MCF 10A (cell line): ENCODE measurements around the gene NEK1. TPM values are rescaled to one million over a fixed set of nuclear protein-coding genes. Genes with fewer than 3 reads are reported as not detected.
"Not testable (repeated sequence)": the region's sequence is repeated elsewhere in the genome, so short reads cannot be mapped to it uniquely, and the experiment has no call there.

Experiments
- BruUV-seq: library from RNA; stranded (reverse); fragments of 400-500 nt; replicated peaks from 2 replicates; lab custom pipeline; 2021; lab: Mats Ljungman, UMichigan
- CTCF ChIA-PET: fragments of 300-600 bp; sonication (Branson Sonifier 250); formaldehyde crosslinking; extraction: SDS; loops from one replicate; lab custom pipeline; 2021; ENCODE audit warnings: antibody characterized with exemption, inconsistent platforms; lab: Yijun Ruan, JAX
- POLR2A ChIA-PET: fragments of 300-600, 350-650 bp; sonication (Branson Sonifier 250); formaldehyde crosslinking; extraction: SDS; loops from one replicate; lab custom pipeline; 2020; ENCODE audit warnings: antibody characterized with exemption, inconsistent platforms; lab: Yijun Ruan, JAX
- DNase-seq: peaks from one replicate; pipeline ENCODE4 v3.0.0-alpha.2; 2018; ENCODE audit not compliant: unreplicated experiment
- H3K27ac Mint-ChIP-seq: one replicate; pipeline ENCODE4 v1.8.0; 2022; ENCODE audit warnings: mild to moderate bottlenecking, low read depth, mixed read lengths; ENCODE audit not compliant: unreplicated experiment
- H3K27me3 Mint-ChIP-seq: one replicate; pipeline ENCODE4 v1.8.0; 2022; ENCODE audit warnings: mixed read lengths; ENCODE audit not compliant: insufficient read depth, unreplicated experiment
- H3K36me3 Mint-ChIP-seq: one replicate; pipeline ENCODE4 v1.8.0; 2022; ENCODE audit warnings: mild to moderate bottlenecking, moderate library complexity, mixed read lengths; ENCODE audit not compliant: insufficient read depth, unreplicated experiment
- H3K4me1 Mint-ChIP-seq: one replicate; pipeline ENCODE4 v1.8.0; 2022; ENCODE audit warnings: mixed read lengths; ENCODE audit not compliant: insufficient read depth, unreplicated experiment
- H3K4me3 Mint-ChIP-seq: one replicate; pipeline ENCODE4 v1.8.0; 2022; ENCODE audit warnings: mild to moderate bottlenecking, moderate library complexity, mixed read lengths; ENCODE audit not compliant: unreplicated experiment
- H3K9me3 Mint-ChIP-seq: one replicate; pipeline ENCODE4 v1.8.0; 2022; ENCODE audit warnings: mixed read lengths; ENCODE audit not compliant: unreplicated experiment
- intact Hi-C: fragments of 100-400 bp; cut with micrococcal nuclease; formaldehyde crosslinking; loops from 2 replicates; pipeline ENCODE4 v1.14.1; 2022
- total RNA-seq: library from RNA; stranded (reverse); gene quantifications from 2 replicates; pipeline ENCODE4 v1.2.3, GENCODE V29; 2022
- TF ChIP-seq, protein P1 (sequence below): fragments of 200-600 bp; IDR thresholded peaks from one replicate; pipeline ENCODE4 v1.8.0; 2022; ENCODE audit warnings: antibody characterized with exemption, mild to moderate bottlenecking; ENCODE audit not compliant: unreplicated experiment

The NEK1 gene
- total RNA-seq, 1 experiment from 2014 or later, result 15.5 TPM

DNA sequence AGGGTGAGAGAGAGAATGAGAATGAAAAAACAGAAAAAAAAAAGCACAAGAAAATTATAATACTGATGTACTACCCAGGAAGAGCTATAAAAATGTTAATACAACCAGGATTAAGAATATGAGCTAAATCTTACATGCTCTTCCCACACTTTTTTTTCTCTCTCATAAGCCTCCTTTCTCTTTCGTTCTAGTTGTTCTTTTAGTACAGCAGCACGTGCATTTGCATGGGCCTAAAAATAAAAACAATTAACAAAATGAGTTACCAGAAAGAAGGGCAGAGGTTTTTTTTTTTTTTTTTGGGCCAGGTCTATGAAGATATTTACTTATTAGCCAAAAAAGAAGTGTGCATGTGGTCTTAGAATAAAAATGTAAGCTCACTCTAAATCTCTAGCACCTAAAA lies 105.5 kb downstream of the NEK1 start:
- BruUV-seq, result no TSS peak
- H3K36me3 Mint-ChIP-seq, result peaks cover 37% of the 10 kb centered on the region
- no peaks in the 10 kb centered on the region for H3K4me1 Mint-ChIP-seq
- H3K4me3 Mint-ChIP-seq, result no peak overlapping the region
- H3K9me3 Mint-ChIP-seq, result peaks cover 2% of the 10 kb centered on the region
- intact Hi-C loops, result no loop called here
- no peak for DNase-seq
- ChIA-PET POLR2A (no interaction called here), CTCF (interaction anchor here (0.6 to 1.8 kb wide), 2 partner anchors 14 to 42 kb away, joined by 4 to 6 read pairs; no protein-coding TSS in a partner anchor)
- H3K27ac Mint-ChIP-seq, result no peak overlapping the region
- H3K27me3 Mint-ChIP-seq, result no peaks in the 10 kb centered on the region
- TF ChIP-seq, protein P1, sequence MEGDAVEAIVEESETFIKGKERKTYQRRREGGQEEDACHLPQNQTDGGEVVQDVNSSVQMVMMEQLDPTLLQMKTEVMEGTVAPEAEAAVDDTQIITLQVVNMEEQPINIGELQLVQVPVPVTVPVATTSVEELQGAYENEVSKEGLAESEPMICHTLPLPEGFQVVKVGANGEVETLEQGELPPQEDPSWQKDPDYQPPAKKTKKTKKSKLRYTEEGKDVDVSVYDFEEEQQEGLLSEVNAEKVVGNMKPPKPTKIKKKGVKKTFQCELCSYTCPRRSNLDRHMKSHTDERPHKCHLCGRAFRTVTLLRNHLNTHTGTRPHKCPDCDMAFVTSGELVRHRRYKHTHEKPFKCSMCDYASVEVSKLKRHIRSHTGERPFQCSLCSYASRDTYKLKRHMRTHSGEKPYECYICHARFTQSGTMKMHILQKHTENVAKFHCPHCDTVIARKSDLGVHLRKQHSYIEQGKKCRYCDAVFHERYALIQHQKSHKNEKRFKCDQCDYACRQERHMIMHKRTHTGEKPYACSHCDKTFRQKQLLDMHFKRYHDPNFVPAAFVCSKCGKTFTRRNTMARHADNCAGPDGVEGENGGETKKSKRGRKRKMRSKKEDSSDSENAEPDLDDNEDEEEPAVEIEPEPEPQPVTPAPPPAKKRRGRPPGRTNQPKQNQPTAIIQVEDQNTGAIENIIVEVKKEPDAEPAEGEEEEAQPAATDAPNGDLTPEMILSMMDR, result no peak

DNA sequence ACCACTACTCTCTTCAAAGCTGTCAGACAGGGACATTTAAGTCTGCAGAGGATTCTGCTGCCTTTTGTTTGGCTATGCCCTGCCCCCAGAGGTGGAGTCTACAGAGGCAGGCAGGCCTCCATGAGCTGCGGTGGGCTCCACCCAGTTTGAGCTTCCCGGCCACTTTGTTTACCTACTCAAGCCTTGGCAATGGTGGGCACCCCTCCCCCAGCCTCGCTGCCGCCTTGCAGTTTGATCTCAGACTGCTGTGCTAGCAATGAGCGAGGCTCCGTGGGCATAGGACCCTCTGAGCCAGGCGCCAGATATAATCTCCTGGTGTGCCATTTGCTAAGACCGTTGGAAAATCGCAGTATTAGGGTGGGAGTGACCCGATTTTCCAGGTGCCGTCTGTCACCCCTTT lies 112.5 kb downstream of the NEK1 start:
- POLR2A ChIA-PET, H3K4me3 Mint-ChIP-seq, CTCF ChIA-PET, H3K27me3 Mint-ChIP-seq, DNase-seq, intact Hi-C loops, H3K27ac Mint-ChIP-seq, BruUV-seq, H3K4me1 Mint-ChIP-seq: not testable (repeated sequence)
- Mint-ChIP-seq H3K36me3 (peaks cover 34% of the 10 kb centered on the region), H3K9me3 (peaks cover 11% of the 10 kb centered on the region)

DNA sequence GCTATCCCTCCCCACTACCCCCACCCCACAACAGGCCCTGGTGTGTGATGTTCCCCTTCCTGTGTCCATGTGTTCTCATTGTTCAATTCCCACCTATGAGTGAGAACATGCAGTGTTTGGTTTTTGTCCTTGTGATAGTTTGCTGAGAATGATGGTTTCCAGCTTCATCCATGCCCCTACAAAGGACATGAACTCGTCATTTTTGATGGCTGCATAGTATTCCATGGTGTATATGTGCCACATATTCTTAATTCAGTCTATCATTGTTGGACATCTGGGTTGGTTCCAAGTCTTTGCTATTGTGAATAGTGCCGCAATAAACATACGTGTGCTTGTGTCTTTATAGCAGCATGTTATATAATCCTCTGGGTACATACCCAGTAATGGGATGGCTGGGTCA lies 118.1 kb downstream of the NEK1 start:
- H3K36me3 Mint-ChIP-seq, intact Hi-C loops, H3K27me3 Mint-ChIP-seq, H3K27ac Mint-ChIP-seq, POLR2A ChIA-PET, DNase-seq, H3K9me3 Mint-ChIP-seq, H3K4me1 Mint-ChIP-seq, H3K4me3 Mint-ChIP-seq, BruUV-seq: not testable (repeated sequence)
- CTCF ChIA-PET, result interaction anchor here (0.6 to 1.5 kb wide), 4 partner anchors 493 to 979 kb away, joined by 3 to 6 read pairs (median 4); no protein-coding TSS in a partner anchor

DNA sequence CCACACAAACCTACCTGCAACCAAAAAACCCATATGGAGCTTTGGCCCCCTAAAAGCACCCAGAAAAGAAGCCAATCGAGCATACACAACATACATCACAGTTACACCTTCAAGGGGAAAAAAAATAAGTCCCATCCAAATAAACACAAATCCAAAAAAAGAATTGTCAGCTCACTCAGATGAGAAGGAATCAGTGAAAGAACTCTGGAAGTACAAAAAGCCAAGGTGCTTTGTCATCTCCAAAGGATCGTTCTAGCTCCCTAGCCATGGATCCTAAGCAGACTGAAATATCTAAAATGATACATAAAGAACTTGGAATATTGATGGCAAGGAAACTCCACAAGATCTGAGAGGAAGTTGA lies 119.2 kb downstream of the NEK1 start:
- CTCF ChIA-PET, result interaction anchor here (0.6 to 1.5 kb wide), 19 partner anchors 10 to 1308 kb away, joined by 3 to 10 read pairs (median 4); no protein-coding TSS in a partner anchor
- Mint-ChIP-seq H3K36me3 (no peaks in the 10 kb centered on the region), H3K27ac (peak overlapping the region; percentile 54), H3K27me3 (no peaks in the 10 kb centered on the region), H3K9me3 (no peaks in the 10 kb centered on the region), H3K4me1 (no peaks in the 10 kb centered on the region), H3K4me3 (no peak overlapping the region)
- BruUV-seq, result no TSS peak
- TF ChIP-seq, protein P1, result no peak
- POLR2A ChIA-PET, result interaction anchor here (0.5 kb wide), 1 partner anchor 22 kb away, joined by 3 read pairs; no protein-coding TSS in a partner anchor
- intact Hi-C loops, result no loop called here
- no peak for DNase-seq

DNA sequence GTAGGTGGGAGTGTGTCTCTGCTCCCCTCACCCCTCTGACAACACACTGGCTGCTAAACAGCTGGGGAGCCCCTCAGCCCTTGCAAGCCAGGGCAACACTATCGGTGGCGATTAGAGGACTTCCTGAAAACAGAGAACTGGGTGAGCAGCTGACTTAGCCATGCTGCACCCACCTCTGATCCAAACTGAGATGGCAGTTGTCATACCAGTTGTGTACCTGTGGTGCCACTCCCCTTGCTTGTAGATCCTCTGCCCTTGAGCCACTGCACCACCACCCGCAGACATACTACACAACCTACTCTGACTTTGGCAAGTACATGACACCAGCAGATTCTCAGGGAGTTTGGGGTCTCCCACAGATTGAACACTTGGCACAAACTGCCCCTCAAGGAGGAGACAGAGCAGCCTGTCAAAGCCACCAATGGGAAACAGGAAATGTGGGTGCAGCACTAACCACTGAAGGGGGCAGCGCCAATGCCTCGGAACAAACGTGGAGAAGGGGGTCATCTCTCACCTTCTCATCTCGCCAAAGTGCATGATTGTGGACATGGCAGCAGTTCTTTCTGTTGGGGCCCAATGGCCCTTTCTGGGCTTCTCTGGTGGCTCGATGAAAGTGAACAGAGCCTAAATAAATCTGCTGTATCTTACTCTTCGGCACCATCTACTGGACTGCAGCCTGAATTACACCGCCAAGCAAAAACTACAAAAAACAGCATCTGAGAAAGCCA lies 119.8 kb downstream of the NEK1 start:
- H3K9me3 Mint-ChIP-seq, result no peaks in the 10 kb centered on the region
- no peak overlapping the region for H3K4me3 Mint-ChIP-seq
- no peaks in the 10 kb centered on the region for H3K4me1 Mint-ChIP-seq
- ChIA-PET POLR2A (no interaction called here), CTCF (interaction anchor here (0.6 to 6.1 kb wide), 22 partner anchors 10 to 1307 kb away, joined by 3 to 58 read pairs (median 4); partner anchors contain the start of gene CBR4)
- no TSS peak for BruUV-seq
- DNase-seq, result peak; percentile 61
- intact Hi-C loops, result no loop called here
- TF ChIP-seq, protein P1, result peak; percentile 77
- H3K36me3 Mint-ChIP-seq, result no peaks in the 10 kb centered on the region
- no peaks in the 10 kb centered on the region for H3K27me3 Mint-ChIP-seq
- H3K27ac Mint-ChIP-seq, result no peak overlapping the region
